Fibroblast of mammary gland (primary cell): ENCODE data around the gene SPIRE2.
"Not testable (repeated sequence)": the region's sequence is repeated elsewhere in the genome, so short reads cannot be mapped to it uniquely, and the experiment has no call there.

ENCODE experiments used
- DNase-seq: peaks from one replicate; pipeline ENCODE4 v3.0.0-alpha.2; 2010; ENCODE audit warnings: low read depth
- H3K4me3 ChIP-seq: 2 replicates; pipeline ENCODE4 v1.5.1; 2011; ENCODE audit warnings: low read depth, mild to moderate bottlenecking, low read length, moderate library complexity; ENCODE audit not compliant: control insufficient read depth
- TF ChIP-seq, protein P1 (sequence below): conservative IDR thresholded peaks from 2 replicates; pipeline ENCODE4 v1.5.1; 2011; ENCODE audit warnings: low read depth, low read length, inconsistent platforms; ENCODE audit not compliant: control insufficient read depth, insufficient read depth

Gene SPIRE2

DNA sequence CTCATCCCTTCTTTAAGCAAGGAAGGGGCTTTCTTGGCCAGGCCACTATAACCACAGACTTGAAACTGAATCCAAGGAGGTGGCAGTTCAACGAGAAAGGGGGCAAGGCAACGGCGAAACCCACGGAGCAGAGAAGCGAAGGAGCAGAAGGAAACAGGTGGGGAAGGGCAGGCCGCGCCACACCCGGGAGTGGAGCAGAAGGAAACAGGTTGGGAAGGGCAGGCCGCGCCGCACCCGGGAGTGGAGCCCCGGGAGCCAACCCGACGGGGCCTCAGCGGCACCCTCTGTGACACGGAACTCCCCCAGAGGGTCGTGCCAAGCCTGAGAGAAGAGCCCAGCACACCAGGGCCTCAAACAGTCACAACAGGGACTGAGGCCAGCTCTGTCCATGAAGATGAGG, 32.2 kb upstream of the SPIRE2 start:
- TF ChIP-seq, protein P1, sequence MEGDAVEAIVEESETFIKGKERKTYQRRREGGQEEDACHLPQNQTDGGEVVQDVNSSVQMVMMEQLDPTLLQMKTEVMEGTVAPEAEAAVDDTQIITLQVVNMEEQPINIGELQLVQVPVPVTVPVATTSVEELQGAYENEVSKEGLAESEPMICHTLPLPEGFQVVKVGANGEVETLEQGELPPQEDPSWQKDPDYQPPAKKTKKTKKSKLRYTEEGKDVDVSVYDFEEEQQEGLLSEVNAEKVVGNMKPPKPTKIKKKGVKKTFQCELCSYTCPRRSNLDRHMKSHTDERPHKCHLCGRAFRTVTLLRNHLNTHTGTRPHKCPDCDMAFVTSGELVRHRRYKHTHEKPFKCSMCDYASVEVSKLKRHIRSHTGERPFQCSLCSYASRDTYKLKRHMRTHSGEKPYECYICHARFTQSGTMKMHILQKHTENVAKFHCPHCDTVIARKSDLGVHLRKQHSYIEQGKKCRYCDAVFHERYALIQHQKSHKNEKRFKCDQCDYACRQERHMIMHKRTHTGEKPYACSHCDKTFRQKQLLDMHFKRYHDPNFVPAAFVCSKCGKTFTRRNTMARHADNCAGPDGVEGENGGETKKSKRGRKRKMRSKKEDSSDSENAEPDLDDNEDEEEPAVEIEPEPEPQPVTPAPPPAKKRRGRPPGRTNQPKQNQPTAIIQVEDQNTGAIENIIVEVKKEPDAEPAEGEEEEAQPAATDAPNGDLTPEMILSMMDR, result no peak
- DNase-seq, result no peak
- H3K4me3 ChIP-seq, result no peak overlapping the region

DNA sequence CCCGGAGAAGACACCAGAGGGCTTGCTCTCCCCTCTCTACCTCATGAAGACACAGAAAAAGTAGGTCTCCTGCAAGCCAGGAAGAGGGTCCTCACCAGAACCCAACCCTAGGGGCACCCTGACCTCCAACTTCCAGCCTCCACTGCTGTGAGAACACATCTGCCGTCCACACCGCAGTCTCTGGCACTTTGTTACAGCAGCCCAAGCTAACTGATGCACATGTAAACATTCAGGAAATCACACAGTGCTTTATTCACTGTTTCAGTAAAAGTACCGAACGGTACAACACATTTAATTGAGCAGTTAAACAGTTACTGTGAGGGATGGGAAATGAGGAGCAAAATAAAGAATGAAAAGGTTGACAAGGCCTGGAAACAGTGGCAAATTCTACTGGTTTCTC, 30.1 kb upstream of the SPIRE2 start:
- no peak for DNase-seq
- TF ChIP-seq, protein P1, result no peak
- H3K4me3 ChIP-seq, result no peak overlapping the region

DNA sequence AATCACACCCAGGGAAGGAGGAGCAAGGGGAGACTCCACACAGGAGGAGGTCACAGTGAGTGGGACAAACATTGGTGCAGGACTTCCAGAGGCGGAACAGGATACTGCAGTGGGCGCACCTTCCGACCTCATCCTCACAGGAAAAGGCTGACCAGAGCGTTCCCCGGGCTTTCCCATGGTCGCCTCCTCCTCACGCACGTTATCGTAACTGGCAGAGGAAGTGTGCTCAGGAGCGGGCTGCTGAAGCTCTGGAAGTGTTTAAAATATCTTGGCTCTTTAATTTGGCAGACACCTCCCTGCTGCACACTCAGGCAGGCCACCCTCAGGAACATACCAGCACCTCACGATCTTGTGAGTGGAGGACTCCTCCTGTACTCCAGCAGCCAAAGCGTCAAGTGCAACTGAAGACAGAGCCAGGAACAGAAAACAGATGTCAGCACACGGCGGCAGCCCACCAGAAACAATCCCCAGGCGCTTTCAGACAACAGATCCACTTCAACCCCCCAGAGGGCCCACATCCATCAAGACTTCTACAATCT, 29.4 kb upstream of the SPIRE2 start:
- H3K4me3 ChIP-seq, result no peak overlapping the region
- TF ChIP-seq, protein P1, result no peak
- no peak for DNase-seq

DNA sequence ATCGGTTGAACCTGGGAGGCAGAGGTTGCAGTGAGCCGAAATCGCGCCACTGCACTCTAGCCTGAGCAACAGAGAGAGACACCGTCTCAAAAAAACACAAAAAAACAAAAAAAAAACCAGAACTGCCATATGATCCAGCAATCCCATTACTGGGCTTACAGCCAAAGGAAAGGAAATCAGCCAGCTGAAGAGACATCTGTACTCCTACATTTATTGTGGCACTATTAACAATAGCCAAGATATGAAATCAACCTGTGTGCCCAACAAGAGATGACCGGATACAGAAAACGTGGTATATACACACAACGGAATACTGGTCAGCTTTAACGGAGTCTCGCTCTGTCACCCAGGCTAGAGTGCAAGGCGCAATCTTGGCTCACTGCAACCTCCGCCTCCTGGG, 26.5 kb upstream of the SPIRE2 start:
- DNase-seq, result peak; percentile 27
- TF ChIP-seq, protein P1, result no peak
- H3K4me3 ChIP-seq, result no peak overlapping the region

DNA sequence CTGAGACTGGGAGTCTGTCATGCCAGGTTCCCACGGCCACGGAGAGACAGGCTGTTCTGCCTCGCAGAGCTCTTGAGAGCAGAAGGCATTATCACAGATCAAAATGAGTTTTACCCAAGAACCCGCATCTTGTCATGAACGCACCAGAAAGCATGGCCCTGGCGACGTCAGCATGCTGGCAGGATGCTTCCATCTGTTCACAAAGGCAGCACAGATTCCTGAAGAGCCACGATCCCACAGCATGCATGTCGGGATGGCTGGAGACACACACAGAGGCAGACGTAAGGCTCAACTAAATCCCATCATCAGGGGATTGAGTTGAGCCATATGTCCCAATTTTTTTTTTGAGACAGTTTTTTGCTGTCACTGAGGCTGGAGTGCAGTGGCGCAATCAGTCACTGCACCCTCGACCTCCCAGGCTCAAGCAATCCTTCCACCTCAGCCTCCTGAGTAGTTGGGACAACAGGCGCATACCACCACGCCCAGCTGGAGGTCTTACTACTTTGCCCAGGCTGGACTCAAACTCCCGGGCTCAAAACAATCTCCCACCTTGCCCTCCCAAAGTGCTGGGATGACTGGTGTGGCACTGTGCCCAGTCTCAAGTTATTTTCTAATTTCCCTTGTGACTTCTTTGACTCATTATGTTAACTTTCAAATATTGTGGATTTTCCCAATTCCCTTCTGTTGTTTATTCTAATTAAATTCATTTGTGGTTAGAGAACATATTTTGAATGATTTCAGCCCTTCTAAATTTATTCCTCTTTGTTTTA, 23.0 kb upstream of the SPIRE2 start:
- DNase-seq, result peak; percentile 73
- no peak overlapping the region for H3K4me3 ChIP-seq
- TF ChIP-seq, protein P1, result no peak

DNA sequence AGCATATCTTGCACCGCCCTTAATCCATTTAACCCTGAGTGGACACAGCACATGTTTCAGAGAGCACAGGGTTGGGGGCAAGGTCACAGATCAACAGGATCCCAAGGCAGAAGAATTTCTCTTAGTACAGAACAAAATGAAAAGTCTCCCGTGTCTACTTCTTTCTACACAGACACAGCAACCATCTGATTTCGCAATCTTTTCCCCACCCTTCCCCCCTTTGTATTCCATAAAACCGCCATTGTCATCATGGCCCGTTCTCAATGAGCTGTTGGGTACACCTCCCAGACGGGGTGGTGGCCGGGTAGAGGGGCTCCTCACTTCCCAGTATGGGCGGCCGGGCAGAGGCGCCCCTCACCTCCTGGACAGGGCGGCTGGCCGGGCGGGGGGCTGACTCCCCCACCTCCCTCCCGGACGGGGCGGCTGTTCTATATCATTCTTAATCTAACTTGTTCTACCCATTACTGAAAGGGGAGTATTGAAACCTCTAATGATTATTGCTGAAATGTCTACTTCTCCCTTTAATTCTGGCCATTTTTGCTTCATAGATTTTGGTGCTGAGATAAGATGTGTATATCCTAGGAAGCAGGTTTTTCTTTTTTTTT, 21.6 kb upstream of the SPIRE2 start:
- DNase-seq, H3K4me3 ChIP-seq: not testable (repeated sequence)

DNA sequence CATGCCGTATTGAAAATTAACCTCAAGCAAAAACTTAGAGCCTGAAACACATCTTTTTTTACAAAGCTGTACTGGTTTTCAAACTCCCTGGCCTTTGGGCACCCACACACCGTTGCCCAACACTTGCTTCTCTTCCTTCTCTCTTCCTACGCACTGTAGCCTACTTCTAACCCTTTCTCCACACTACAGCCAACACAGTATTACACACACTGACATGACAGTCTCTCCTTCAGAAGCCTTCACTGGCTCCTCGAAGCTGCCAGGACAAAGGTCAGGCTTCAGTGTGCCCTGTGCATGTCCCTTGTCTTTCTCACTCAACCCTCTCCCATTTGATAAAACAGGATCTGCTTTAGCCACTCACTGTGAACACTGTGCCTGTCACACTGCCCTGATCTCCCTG, 19.8 kb upstream of the SPIRE2 start:
- DNase-seq, result no peak
- TF ChIP-seq, protein P1, result no peak
- no peak overlapping the region for H3K4me3 ChIP-seq
